Thyroid gland (tissue), 4 donors: ENCODE data around the gene PRKAB1.
A peak's percentile ranks its signal among the peaks of the same experiment; 100 is the strongest.

Source experiments
- CTCF ChIP-seq, 6 experiments: fragments of 200-600 bp in 3 of 6; fragments of 450-650 bp in 3 of 6; sonication (generic) in 3 of 6; IDR thresholded peaks; one replicate each; pipeline ENCODE4 v1.5.1; 2016 to 2019; ENCODE audit warnings: antibody characterized with exemption in 6 of 6, mild to moderate bottlenecking in 2 of 6, inconsistent platforms in 1 of 6, moderate library complexity in 1 of 6
- POLR2A ChIP-seq, 2 donors: fragments of 450-650 bp; IDR thresholded peaks; one replicate each; pipeline ENCODE4 v1.6.1; 2017; ENCODE audit warnings: antibody characterized with exemption in 2 of 2, mild to moderate bottlenecking in 2 of 2, moderate library complexity in 1 of 2

DNA sequence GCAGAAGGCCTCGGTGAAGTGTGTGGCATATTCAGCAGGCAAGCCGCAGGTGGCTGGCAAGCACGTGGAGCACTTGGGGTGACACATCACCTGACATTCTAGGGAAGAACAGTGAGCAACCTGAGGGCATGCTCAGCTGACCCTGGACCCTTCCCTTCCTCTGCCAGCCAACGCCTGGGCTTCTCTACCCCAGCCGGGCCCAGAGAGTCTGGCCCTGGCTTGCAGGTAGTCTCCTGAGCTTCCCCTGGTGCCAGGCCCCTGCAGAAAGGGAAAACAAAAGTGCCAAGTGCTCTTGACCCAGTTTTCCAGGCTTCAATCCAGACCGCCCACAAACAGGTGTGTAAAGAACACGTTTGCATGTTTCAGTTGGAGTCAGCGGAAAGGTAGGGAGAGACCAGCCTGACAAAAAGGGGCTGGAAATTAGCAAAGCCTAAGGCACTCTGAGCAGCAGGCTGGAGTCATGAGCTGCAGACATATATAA, 45.7 kb downstream of the PRKAB1 start:
- TF ChIP-seq CTCF (IDR thresholded peaks at IDR 0.05): no peak
- peak in 1 of 2 donors; percentile 58 for TF ChIP-seq POLR2A (IDR thresholded peaks at IDR 0.05)
